ENCODE measurements around the gene GIMAP5. TPM values are rescaled to one million over a fixed set of nuclear protein-coding genes. Genes with fewer than 3 reads are reported as not detected.

GIMAP5 gene
- total RNA-seq, 4 donors from 2014 or later: 2.6 to 15.7 (median 11.2) TPM

- TF ChIP-seq EP300 (IDR thresholded peaks at IDR 0.05; ENCODE audit: low read depth) (no peak), POLR2A (IDR thresholded peaks at IDR 0.05) (no peak), POLR2AphosphoS5 (IDR thresholded peaks at IDR 0.05) (no peak)
- TF ChIP-seq, protein P1, sequence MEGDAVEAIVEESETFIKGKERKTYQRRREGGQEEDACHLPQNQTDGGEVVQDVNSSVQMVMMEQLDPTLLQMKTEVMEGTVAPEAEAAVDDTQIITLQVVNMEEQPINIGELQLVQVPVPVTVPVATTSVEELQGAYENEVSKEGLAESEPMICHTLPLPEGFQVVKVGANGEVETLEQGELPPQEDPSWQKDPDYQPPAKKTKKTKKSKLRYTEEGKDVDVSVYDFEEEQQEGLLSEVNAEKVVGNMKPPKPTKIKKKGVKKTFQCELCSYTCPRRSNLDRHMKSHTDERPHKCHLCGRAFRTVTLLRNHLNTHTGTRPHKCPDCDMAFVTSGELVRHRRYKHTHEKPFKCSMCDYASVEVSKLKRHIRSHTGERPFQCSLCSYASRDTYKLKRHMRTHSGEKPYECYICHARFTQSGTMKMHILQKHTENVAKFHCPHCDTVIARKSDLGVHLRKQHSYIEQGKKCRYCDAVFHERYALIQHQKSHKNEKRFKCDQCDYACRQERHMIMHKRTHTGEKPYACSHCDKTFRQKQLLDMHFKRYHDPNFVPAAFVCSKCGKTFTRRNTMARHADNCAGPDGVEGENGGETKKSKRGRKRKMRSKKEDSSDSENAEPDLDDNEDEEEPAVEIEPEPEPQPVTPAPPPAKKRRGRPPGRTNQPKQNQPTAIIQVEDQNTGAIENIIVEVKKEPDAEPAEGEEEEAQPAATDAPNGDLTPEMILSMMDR (IDR thresholded peaks at IDR 0.05): no peak
- in situ Hi-C loops (cut with MboI; ENCODE audit: low pct_ligation_motif_present in 1 of 4, low pct_unique_long_range_greater_than_20kb in 1 of 4, low sequenced_read_pairs in 3 of 4) (loop anchor here in 2 of 4 donors (10.0 to 25.0 kb wide), 2 partner anchors 283 to 290 kb away; partner anchors contain the start of gene GIMAP8 (in 2 of the 2)), intact Hi-C loops (cut with DNase I; ENCODE audit: low total_unique reads) (no loop called here)
- no peak for DNase-seq
- Histone ChIP-seq H3K9me3 (no peaks in the 10 kb centered on the region), H3K36me3 (no peaks in the 10 kb centered on the region), H3K4me3 (no peak overlapping the region), H3K4me1 (peaks cover 0 to 6% (median 0%) of the 10 kb centered on the region in 4 donors), H3K27ac (peak overlapping the region in 1 of 4 donors; percentile 17), H3K27me3 (no peaks in the 10 kb centered on the region)
- 80 to 85% methylated on average over 2 to 5 of the region's 5 CpGs for WGBS, 2 donors (ENCODE audit: low coverage in 1 of 2)
These were observed 7.9 kb downstream of the GIMAP5 start for GRCh38 chr7:150745086-150745485.

- Histone ChIP-seq H3K27ac (no peak overlapping the region), H3K4me1 (peaks cover 0 to 6% (median 0%) of the 10 kb centered on the region in 4 donors), H3K36me3 (no peaks in the 10 kb centered on the region), H3K27me3 (no peaks in the 10 kb centered on the region), H3K4me3 (no peak overlapping the region), H3K9me3 (no peaks in the 10 kb centered on the region)
- intact Hi-C loops (cut with DNase I; ENCODE audit: low total_unique reads): no loop called here
- WGBS, 2 donors (ENCODE audit: low coverage in 1 of 2): 70 to 72% methylated on average over 3 of the region's 3 CpGs
- DNase-seq: no peak
- TF ChIP-seq, protein P1 (IDR thresholded peaks at IDR 0.05): no peak
- no peak for TF ChIP-seq POLR2AphosphoS5 (IDR thresholded peaks at IDR 0.05)
- no peak for TF ChIP-seq POLR2A (IDR thresholded peaks at IDR 0.05)
- TF ChIP-seq EP300 (IDR thresholded peaks at IDR 0.05; ENCODE audit: low read depth): no peak
- in situ Hi-C loops (cut with MboI; ENCODE audit: low pct_ligation_motif_present in 1 of 4, low pct_unique_long_range_greater_than_20kb in 1 of 4, low sequenced_read_pairs in 3 of 4): loop anchor here in 2 of 4 donors (10.0 to 25.0 kb wide), 2 partner anchors 284 to 291 kb away; partner anchors contain the start of gene GIMAP8 (in 2 of the 2)
These were observed 8.7 kb downstream of the GIMAP5 start for GRCh38 chr7:150745876-150746275.

- no peak overlapping the region for H3K4me3 ChIP-seq
- TF ChIP-seq EP300 (IDR thresholded peaks at IDR 0.05; ENCODE audit: low read depth) (no peak), POLR2AphosphoS5 (IDR thresholded peaks at IDR 0.05) (no peak), POLR2A (IDR thresholded peaks at IDR 0.05) (no peak)
- TF ChIP-seq, protein P1 (IDR thresholded peaks at IDR 0.05): no peak
- H3K9me3 ChIP-seq: no peaks in the 10 kb centered on the region
- H3K27ac ChIP-seq: no peak overlapping the region
- no peaks in the 10 kb centered on the region for H3K36me3 ChIP-seq
- H3K27me3 ChIP-seq: no peaks in the 10 kb centered on the region
- peaks cover 0 to 6% (median 0%) of the 10 kb centered on the region in 4 donors for H3K4me1 ChIP-seq
- WGBS, 2 donors (ENCODE audit: low coverage in 1 of 2): 96 to 100% methylated on average over 1 to 6 of the region's 6 CpGs
- DNase-seq: no peak
- in situ Hi-C loops (cut with MboI; ENCODE audit: low pct_ligation_motif_present in 1 of 4, low pct_unique_long_range_greater_than_20kb in 1 of 4, low sequenced_read_pairs in 3 of 4) (loop anchor here in 2 of 4 donors (10.0 to 25.0 kb wide), 2 partner anchors 285 to 292 kb away; partner anchors contain the start of gene GIMAP8 (in 2 of the 2)), intact Hi-C loops (cut with DNase I; ENCODE audit: low total_unique reads) (no loop called here)
These were observed 9.7 kb downstream of the GIMAP5 start for GRCh38 chr7:150746921-150747320.

- intact Hi-C loops (cut with DNase I; ENCODE audit: low total_unique reads): no loop called here
These were observed 11.2 kb downstream of the GIMAP5 start for GRCh38 chr7:150748376-150748775.

More at GRCh38 chr7:150748376-150748775, 11.2 kb downstream of the GIMAP5 start:
- no peaks in the 10 kb centered on the region for H3K36me3 ChIP-seq
- in situ Hi-C loops (cut with MboI; ENCODE audit: low pct_ligation_motif_present in 1 of 4, low pct_unique_long_range_greater_than_20kb in 1 of 4, low sequenced_read_pairs in 3 of 4): loop anchor here in 2 of 4 donors (10.0 to 25.0 kb wide), 2 partner anchors 286 to 294 kb away; partner anchors contain the start of gene GIMAP8 (in 2 of the 2)
- TF ChIP-seq, protein P1 (IDR thresholded peaks at IDR 0.05): no peak
- H3K9me3 ChIP-seq: no peaks in the 10 kb centered on the region
- no peaks in the 10 kb centered on the region for H3K27me3 ChIP-seq
- no peak overlapping the region for H3K4me3 ChIP-seq
- no peak overlapping the region for H3K27ac ChIP-seq
- WGBS, 2 donors (ENCODE audit: low coverage in 1 of 2): 69 to 77% methylated on average over 4 of the region's 4 CpGs
- no peaks in the 10 kb centered on the region for H3K4me1 ChIP-seq
- DNase-seq: no peak
